ENCODE data around the gene THSD1.

Gene THSD1

GRCh38 chr13:52450012-52450792, 44.2 kb upstream of the THSD1 start, which contains the start of gene VPS36:
TSS of gene VPS36 (minus strand) at chr13:52450634. CDS start at chr13:52450594, 40 bp downstream.
- DNase-seq (ENCODE audit: low spot score), result peak; percentile 95
- TF ChIP-seq, protein P1, sequence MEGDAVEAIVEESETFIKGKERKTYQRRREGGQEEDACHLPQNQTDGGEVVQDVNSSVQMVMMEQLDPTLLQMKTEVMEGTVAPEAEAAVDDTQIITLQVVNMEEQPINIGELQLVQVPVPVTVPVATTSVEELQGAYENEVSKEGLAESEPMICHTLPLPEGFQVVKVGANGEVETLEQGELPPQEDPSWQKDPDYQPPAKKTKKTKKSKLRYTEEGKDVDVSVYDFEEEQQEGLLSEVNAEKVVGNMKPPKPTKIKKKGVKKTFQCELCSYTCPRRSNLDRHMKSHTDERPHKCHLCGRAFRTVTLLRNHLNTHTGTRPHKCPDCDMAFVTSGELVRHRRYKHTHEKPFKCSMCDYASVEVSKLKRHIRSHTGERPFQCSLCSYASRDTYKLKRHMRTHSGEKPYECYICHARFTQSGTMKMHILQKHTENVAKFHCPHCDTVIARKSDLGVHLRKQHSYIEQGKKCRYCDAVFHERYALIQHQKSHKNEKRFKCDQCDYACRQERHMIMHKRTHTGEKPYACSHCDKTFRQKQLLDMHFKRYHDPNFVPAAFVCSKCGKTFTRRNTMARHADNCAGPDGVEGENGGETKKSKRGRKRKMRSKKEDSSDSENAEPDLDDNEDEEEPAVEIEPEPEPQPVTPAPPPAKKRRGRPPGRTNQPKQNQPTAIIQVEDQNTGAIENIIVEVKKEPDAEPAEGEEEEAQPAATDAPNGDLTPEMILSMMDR (IDR thresholded peaks at IDR 0.05; ENCODE audit: extremely low read depth, missing control alignments), result peak; percentile 96

DNA sequence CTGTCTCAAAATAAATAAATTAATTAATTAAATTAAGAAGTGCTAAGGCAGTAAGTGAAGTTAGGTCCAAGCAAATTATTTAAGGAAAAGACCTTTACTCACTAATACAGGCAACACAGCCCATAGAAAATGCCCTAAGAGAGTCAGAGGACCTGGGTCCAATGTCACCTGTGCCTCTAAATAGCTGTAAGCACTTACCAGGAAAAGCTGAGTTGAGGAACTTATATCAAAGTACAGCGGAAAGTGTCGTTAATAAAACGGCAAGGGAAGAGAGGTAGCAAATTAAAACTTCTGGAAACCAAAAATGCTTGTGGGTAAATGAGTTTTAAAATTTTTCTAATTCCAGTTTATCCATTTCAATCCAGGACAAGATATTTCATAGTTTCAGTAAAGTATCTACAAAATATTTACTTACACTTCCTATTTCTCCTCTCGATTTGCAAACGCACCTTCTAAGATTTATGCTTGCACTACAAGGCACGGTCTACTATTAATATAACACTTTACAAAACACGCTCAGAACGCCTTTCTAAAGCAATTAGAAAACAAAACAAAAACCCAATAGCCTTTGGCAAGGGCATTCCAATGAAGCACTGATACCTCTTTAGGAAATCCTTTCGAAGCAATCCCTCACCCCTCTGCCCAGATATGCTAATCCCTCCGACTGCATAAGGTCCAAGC, 43.5 kb upstream of the THSD1 start:
- DNase-seq (ENCODE audit: low spot score), result no peak
- TF ChIP-seq, protein P1 (IDR thresholded peaks at IDR 0.05; ENCODE audit: extremely low read depth, missing control alignments), result no peak

DNA sequence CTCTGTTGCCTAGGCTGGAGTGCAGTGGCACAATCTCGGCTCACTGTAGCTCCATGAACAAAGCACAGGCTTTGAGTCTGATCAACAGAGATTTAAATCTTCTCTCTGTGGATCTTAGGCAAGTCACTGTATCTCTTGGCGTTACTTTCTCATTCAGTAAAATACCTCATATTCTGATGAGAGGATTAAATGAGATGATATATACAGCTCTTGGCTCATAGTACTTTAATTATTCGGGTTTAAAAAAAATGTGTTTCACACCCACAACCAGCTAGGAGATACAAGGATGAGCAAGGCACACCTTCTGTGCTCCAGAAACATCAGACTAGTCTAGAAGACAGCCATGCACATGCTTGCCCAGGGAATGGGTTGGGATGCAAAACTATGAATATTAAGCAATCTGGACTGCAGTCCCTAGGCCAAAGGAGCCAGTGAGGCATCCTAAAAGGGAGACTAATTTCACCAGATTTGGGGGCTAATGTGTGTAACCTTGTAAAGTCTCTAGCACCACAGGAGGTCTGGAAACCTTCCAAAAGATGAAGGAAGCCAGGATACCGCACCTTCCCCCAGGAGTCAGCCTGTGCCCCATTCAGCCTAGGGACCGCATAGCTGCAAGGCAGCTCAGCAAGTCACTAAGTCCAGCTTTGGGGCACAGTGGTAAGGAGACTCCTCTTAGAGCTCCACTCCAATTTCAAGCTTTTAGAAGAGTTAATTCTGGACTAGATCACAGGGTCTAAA, 42.0 kb upstream of the THSD1 start:
- TF ChIP-seq, protein P1 (IDR thresholded peaks at IDR 0.05; ENCODE audit: extremely low read depth, missing control alignments), result no peak
- DNase-seq (ENCODE audit: low spot score), result no peak

- no peak for DNase-seq (ENCODE audit: low spot score)
- TF ChIP-seq, protein P1 (IDR thresholded peaks at IDR 0.05; ENCODE audit: extremely low read depth, missing control alignments), result no peak
Observed at GRCh38 chr13:52447354-52447753, 41.4 kb upstream of the THSD1 start.

- no peak for DNase-seq (ENCODE audit: low spot score)
- TF ChIP-seq, protein P1 (IDR thresholded peaks at IDR 0.05; ENCODE audit: extremely low read depth, missing control alignments), result no peak
Observed at GRCh38 chr13:52446265-52446664, 40.3 kb upstream of the THSD1 start.

GRCh38 chr13:52432456-52432855, 26.5 kb upstream of the THSD1 start:
- TF ChIP-seq, protein P1 (IDR thresholded peaks at IDR 0.05; ENCODE audit: extremely low read depth, missing control alignments), result no peak
- no peak for DNase-seq (ENCODE audit: low spot score)

DNA sequence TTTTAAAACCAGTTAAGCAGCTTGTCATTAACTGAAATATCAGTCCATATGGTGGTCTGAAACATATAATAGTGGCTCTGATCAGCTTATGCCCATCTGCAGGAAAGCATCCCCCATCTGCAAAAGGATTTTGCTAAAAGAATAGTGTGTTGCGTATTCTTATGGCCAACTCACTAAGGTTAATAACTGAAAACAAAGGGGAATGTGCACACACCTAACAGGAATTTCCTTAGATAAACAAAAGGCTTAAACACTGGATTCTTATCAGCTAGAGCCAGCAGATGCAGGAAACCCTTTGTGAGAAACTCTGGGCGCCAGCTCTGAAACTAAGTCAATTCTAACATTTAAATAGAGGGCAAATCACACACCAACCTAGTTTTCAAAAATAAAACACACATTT, 22.3 kb upstream of the THSD1 start:
- TF ChIP-seq, protein P1 (IDR thresholded peaks at IDR 0.05; ENCODE audit: extremely low read depth, missing control alignments), result no peak

More for the DNA sequence above, 22.3 kb upstream of the THSD1 start:
- DNase-seq (ENCODE audit: low spot score), result no peak

All from GM20000 (cell line).